ENCODE data around the gene SIGLEC15.
"Not testable (repeated sequence)": the region's sequence is repeated elsewhere in the genome, so short reads cannot be mapped to it uniquely, and the experiment has no call there.

SIGLEC15 gene

DNA sequence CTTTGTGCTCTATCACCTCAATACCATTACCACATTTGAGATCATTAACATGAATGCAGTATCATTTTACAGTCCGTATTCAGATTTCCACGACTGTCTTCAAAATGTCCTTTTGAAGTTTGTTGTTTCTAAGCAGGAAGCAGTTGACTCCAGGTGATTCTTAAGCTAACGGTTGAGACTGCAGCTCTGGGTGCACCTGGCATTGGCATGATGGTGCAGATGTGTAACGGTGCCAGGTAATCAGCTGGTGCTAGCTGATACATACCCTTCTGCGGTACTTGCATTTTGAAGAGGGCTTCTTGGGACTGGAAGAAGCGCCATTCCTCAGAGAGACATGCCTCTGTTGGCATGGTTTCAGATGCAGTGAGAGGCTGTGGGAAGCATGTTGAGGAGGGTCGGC is 19.5 kb downstream of the SIGLEC15 start:
- no peak for DNase-seq (ENCODE audit: low spot score)
- in situ Hi-C loops (cut with MboI; ENCODE audit: low sequenced_read_pairs, unreplicated experiment), result no loop called here
- TF ChIP-seq, protein P1, sequence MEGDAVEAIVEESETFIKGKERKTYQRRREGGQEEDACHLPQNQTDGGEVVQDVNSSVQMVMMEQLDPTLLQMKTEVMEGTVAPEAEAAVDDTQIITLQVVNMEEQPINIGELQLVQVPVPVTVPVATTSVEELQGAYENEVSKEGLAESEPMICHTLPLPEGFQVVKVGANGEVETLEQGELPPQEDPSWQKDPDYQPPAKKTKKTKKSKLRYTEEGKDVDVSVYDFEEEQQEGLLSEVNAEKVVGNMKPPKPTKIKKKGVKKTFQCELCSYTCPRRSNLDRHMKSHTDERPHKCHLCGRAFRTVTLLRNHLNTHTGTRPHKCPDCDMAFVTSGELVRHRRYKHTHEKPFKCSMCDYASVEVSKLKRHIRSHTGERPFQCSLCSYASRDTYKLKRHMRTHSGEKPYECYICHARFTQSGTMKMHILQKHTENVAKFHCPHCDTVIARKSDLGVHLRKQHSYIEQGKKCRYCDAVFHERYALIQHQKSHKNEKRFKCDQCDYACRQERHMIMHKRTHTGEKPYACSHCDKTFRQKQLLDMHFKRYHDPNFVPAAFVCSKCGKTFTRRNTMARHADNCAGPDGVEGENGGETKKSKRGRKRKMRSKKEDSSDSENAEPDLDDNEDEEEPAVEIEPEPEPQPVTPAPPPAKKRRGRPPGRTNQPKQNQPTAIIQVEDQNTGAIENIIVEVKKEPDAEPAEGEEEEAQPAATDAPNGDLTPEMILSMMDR (IDR thresholded peaks at IDR 0.05; ENCODE audit: borderline replicate concordance, control extremely low read depth, extremely low read depth, insufficient read depth, missing control alignments), result no peak

GRCh38 chr18:45845410-45845809 is 19.9 kb downstream of the SIGLEC15 start:
- in situ Hi-C loops (cut with MboI; ENCODE audit: low sequenced_read_pairs, unreplicated experiment), result no loop called here
- TF ChIP-seq, protein P1 (IDR thresholded peaks at IDR 0.05; ENCODE audit: borderline replicate concordance, control extremely low read depth, extremely low read depth, insufficient read depth, missing control alignments), result no peak
- no peak for DNase-seq (ENCODE audit: low spot score)

DNA sequence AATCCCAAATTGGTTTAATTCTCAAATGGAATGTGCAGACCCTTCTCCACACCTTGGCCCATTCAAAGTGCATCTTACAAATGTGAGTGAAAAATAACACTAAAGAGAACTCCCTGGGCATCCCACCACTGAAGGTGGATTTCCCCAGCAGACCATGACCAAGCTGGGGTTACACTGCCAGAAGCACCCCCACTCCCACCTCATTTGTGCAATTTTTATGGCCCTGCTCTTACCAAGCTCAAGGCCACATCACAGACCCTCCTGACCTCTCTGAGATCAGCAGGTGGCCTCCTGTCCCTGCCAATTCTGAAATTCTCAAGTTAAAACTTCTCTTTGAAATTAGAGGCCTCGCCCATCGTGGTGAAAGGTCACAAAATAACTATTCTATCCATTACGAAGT is 21.6 kb downstream of the SIGLEC15 start:
- TF ChIP-seq, protein P1 (IDR thresholded peaks at IDR 0.05; ENCODE audit: borderline replicate concordance, control extremely low read depth, extremely low read depth, insufficient read depth, missing control alignments), result no peak
- no peak for DNase-seq (ENCODE audit: low spot score)
- in situ Hi-C loops (cut with MboI; ENCODE audit: low sequenced_read_pairs, unreplicated experiment), result no loop called here

DNA sequence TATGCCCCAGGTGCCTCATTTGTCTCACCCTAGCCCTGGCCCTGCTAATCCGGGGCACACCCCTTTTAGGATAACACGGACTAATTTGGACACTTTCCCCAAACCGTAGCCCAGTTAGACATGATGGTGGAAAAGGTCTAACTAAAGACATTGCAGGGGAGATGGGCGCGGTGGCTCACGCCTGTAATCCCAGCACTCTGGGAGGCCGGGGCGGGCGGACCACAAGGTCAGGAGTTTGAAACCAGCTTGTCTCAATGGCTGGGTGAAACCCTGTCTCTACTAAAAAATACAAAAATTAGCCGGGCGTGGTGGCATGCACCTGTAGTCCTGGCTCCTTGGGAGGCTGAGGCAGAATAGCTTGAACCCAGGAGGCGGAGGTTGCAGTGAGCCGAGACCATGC is 23.2 kb downstream of the SIGLEC15 start:
- in situ Hi-C loops (cut with MboI; ENCODE audit: low sequenced_read_pairs, unreplicated experiment), result not testable (repeated sequence)

DNA sequence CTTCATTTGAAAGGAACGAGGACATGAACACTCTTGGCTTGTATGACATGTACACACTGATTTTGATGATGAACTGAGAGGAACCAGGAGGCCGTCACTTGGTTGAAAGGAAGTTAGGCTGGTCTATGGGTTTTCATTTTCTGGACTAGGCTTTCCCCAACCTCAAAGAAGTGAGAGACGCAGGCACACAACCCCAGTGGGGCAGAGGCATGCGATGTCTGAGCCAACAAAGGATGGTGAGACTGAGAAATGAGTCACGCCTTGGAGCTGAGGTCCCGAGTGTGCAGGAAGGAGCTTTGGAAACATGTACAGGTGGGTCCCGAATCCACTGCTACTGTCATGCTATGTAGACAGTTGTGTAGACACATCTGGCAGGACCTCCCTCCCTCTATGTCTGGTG is 24.1 kb downstream of the SIGLEC15 start:
- DNase-seq (ENCODE audit: low spot score), result no peak
- in situ Hi-C loops (cut with MboI; ENCODE audit: low sequenced_read_pairs, unreplicated experiment), result no loop called here
- TF ChIP-seq, protein P1 (IDR thresholded peaks at IDR 0.05; ENCODE audit: borderline replicate concordance, control extremely low read depth, extremely low read depth, insufficient read depth, missing control alignments), result no peak

More for the DNA sequence above, 23.2 kb downstream of the SIGLEC15 start:
- not testable (repeated sequence) for DNase-seq (ENCODE audit: low spot score)

DNA sequence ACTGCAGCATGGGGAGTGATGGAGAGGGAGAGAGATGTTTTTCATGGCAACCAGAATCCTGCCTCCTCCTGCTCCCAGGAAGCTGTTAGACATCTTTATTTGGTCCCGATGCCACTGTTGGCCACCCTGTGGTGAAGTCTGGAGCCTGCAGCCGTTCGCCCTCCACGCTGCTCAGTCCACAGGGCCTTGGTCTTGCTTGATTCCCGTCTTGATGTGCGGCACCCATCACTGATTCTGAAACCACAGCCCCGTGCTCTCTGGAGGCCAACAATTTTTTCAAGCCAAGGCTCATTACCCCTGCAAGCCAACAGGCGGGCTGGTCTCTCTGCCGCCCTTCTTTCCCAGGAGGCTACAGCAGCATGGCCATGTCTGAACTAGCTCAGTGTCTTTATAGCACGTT is 24.5 kb downstream of the SIGLEC15 start:
- no peak for DNase-seq (ENCODE audit: low spot score)
- in situ Hi-C loops (cut with MboI; ENCODE audit: low sequenced_read_pairs, unreplicated experiment), result no loop called here
- TF ChIP-seq, protein P1 (IDR thresholded peaks at IDR 0.05; ENCODE audit: borderline replicate concordance, control extremely low read depth, extremely low read depth, insufficient read depth, missing control alignments), result no peak

DNA sequence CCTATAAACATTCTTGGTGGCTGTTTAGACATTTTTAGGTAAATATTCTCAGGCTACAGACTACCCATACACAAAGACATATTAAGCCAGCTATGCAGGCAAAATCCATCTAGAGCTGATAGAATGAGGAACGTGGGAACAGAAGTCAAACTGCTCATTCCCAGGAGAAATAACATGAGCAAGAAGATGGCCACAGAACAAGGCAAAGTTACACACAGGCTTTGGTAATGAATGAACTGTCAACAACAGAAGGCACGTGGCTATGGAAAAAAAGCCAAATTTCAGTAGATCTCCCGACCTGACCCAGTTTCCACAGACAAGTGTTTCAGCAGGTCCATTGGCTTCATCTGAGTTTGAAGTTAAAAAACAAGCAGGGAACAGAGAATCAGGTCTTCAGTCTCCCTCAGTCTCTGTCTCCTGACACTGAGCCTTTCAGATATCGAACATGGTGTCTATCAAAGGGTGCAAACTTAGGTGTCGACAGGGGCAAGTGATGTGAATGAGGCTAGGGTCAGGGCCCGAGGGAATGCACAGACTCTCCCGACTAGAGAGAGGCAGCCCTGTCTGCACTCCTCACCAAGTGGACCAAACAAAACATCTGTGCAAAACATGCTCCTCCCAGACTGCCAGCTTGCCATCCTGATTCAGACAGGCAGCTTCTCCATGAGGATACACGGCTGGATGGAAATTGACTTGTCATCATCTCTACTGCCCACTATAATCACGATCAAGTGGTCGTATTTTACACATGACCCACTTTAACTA is 25.9 kb downstream of the SIGLEC15 start:
- DNase-seq (ENCODE audit: low spot score), result no peak
- in situ Hi-C loops (cut with MboI; ENCODE audit: low sequenced_read_pairs, unreplicated experiment), result no loop called here
- TF ChIP-seq, protein P1 (IDR thresholded peaks at IDR 0.05; ENCODE audit: borderline replicate concordance, control extremely low read depth, extremely low read depth, insufficient read depth, missing control alignments), result no peak
